HG03045 (cell line): Measurements from ENCODE around the gene C21orf58.

Experiments
- ATAC-seq: cut with Tn5 transposase; IDR thresholded peaks from one replicate; pipeline ENCODE4 v1.9.1; 2021; ENCODE audit warnings: mild to moderate bottlenecking, moderate library complexity; ENCODE audit not compliant: unreplicated experiment

C21orf58 gene

GRCh38 chr21:46264690-46265144 is 59.0 kb downstream of the C21orf58 start:
- ATAC-seq, result no peak

DNA sequence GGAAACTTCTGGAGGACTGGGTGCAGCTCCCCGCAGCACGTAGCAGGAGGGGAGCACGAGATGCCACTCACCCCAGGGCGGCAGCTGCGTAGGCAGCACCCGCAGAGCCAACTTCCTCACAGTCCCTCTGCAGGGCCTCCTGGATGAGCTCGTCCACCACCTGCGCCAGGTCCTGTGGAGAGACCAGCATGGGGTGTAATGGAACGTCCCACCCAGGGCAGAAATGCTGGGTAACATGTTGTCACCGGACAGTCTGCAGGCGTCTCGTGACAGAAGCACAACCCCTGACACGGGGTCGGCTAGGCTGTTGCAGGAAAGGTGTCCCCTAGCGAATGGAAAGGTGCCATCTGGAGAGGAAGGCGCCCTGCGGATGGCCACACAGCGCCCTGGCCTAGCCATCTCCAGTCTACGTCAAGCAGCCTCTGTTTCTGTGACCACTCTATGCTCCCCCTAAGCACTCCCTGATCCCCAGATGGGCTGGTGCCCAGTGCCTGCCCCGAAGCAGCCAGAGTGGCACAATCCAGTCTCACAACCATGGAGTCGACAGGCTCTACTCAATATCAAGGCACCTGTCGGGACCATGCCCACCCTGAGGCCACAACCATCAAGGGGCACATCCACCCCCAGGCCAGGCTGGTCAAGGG is 59.5 kb downstream of the C21orf58 start:
- ATAC-seq, result no peak

GRCh38 chr21:46256501-46256994 is 67.1 kb downstream of the C21orf58 start:
- ATAC-seq, result no peak

DNA sequence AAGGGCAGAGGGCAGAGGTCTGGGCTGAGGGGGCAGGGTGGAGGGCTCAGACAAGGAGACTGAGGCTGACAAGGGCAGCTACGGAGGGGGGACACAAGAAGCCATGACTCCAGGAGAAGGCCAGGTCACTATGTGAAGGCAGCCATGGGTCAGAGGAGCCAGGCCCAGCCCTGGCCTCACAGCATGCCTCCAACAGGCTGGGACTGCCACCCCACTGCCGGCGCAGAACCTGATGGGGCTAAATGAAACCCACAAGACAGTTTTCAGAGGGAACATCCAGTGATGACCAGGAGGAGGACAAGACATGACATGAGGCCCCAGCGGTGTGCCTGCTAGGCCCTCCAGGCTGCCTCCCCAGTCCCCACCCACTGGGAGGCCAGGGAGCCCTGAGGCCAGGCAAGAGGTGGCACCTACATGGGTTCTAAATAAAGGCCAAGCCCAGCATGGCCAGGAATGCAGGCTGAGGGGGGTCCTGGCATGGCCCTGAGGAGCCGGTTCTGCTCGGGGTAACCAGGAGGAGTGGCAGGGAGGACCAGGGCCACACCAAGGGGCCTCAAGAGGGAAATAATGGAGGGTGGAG is 67.8 kb downstream of the C21orf58 start:
- no peak for ATAC-seq

GRCh38 chr21:46255166-46255565 is 68.5 kb downstream of the C21orf58 start:
- no peak for ATAC-seq

GRCh38 chr21:46254208-46254975 is 69.3 kb downstream of the C21orf58 start:
- no peak for ATAC-seq

- no peak for ATAC-seq
Observed at GRCh38 chr21:46253610-46254124, 70.0 kb downstream of the C21orf58 start.

GRCh38 chr21:46252840-46253239 is 70.8 kb downstream of the C21orf58 start:
- ATAC-seq, result no peak
